H1 (cell line): ENCODE data around the gene HABP2. TPM values are rescaled to one million over a fixed set of nuclear protein-coding genes. Genes with fewer than 3 reads are reported as not detected.

Source experiments
- CTCF ChIA-PET: fragments of 300-600 bp; sonication (Branson Sonifier 250); formaldehyde crosslinking; loops from one replicate; lab custom pipeline; 2021; ENCODE audit not compliant: partially characterized antibody; lab: Charles Lee
- POLR2A ChIA-PET: fragments of 300-600 bp; sonication (Branson Sonifier 250); formaldehyde crosslinking; loops from one replicate; lab custom pipeline; 2021; ENCODE audit warnings: inconsistent platforms; ENCODE audit not compliant: partially characterized antibody; lab: Charles Lee
- DNase-seq, 2 experiments: peaks; one replicate each; pipeline versions ENCODE4 v3.0.0 to v3.0.0-alpha.2; 2010 to 2022; ENCODE audit warnings: low spot score in 2 of 2, low read depth in 1 of 2, mixed read lengths in 1 of 2
- FAIRE-seq: peaks from 2 replicates; lab custom pipeline; 2011; peaks lifted over from hg19 to GRCh38; lab: Jason Lieb, UNC
- H2AFZ ChIP-seq: 2 replicates; pipeline ENCODE4 v1.8.1; 2012; ENCODE audit warnings: low read length, inconsistent platforms
- H2AK5ac ChIP-seq: 2 replicates; pipeline ENCODE4 v1.6.1; 2013; ENCODE audit warnings: low read depth, low read length
- H2BK120ac ChIP-seq: replicated peaks from 2 replicates; pipeline ENCODE3; 2013; ENCODE audit warnings: low read depth, low read length, inconsistent platforms
- H2BK12ac ChIP-seq: 2 replicates; pipeline ENCODE4 v1.6.1; 2013; ENCODE audit warnings: low read depth, low read length
- H2BK15ac ChIP-seq: 2 replicates; pipeline ENCODE4 v1.6.1; 2013; ENCODE audit warnings: low read length
- H2BK20ac ChIP-seq: 2 replicates; pipeline ENCODE4 v1.6.1; 2013; ENCODE audit warnings: low read length
- H2BK5ac ChIP-seq: 2 replicates; pipeline ENCODE4 v1.6.1; 2013; ENCODE audit warnings: low read depth, low read length
- H3K14ac ChIP-seq: 2 replicates; pipeline ENCODE4 v1.6.1; 2013; ENCODE audit warnings: inconsistent platforms; ENCODE audit not compliant: insufficient read length
- H3K18ac ChIP-seq: 2 replicates; pipeline ENCODE4 v1.6.1; 2013; ENCODE audit warnings: low read length; ENCODE audit errors: extremely low read depth
- H3K23ac ChIP-seq: 2 replicates; pipeline ENCODE4 v1.6.1; 2013; ENCODE audit warnings: inconsistent platforms; ENCODE audit not compliant: insufficient read length
- H3K23me2 ChIP-seq: 2 replicates; pipeline ENCODE4 v1.6.1; 2013; ENCODE audit warnings: low read depth, low read length
- H3K27ac ChIP-seq: 2 replicates; pipeline ENCODE4 v1.6.1; 2011; ENCODE audit warnings: low read depth, low read length, inconsistent platforms
- H3K27me3 ChIP-seq, 4 experiments: replicated peaks in 1 of 4; 1 replicate in 1 of 4; 2 replicates in 3 of 4; pipeline versions ENCODE4 v1.6.1 to v1.8.1; 2011 to 2013; ENCODE audit warnings: low read length in 3 of 4, mild to moderate bottlenecking in 3 of 4, inconsistent platforms in 2 of 4, mixed read lengths in 2 of 4, moderate library complexity in 1 of 4; ENCODE audit not compliant: control insufficient read depth in 3 of 4, insufficient read depth in 3 of 4; ENCODE audit errors: extremely low read depth in 1 of 4
- H3K36me3 ChIP-seq, 4 experiments: 2 replicates each; pipeline versions ENCODE4 v1.6.1 to v1.8.1; 2011 to 2013; ENCODE audit warnings: mild to moderate bottlenecking in 4 of 4, low read length in 3 of 4, moderate library complexity in 2 of 4, control low read depth in 1 of 4, inconsistent platforms in 1 of 4; ENCODE audit not compliant: insufficient read depth in 4 of 4, control insufficient read depth in 2 of 4
- H3K4ac ChIP-seq: replicated peaks from 2 replicates; pipeline ENCODE3; 2013; ENCODE audit warnings: low read length, low read depth, mixed read lengths, inconsistent platforms; ENCODE audit not compliant: insufficient read length
- H3K4me1 ChIP-seq, 4 experiments: replicated peaks in 1 of 4; 1 replicate in 1 of 4; 2 replicates in 3 of 4; pipeline versions ENCODE4 v1.6.1 to v1.8.1; 2011 to 2013; ENCODE audit warnings: low read length in 3 of 4, inconsistent platforms in 2 of 4, mixed read lengths in 1 of 4; ENCODE audit not compliant: insufficient read depth in 4 of 4, control insufficient read depth in 3 of 4
- H3K4me2 ChIP-seq, 2 experiments: 2 replicates each; pipeline versions ENCODE4 v1.6.1 to v1.8.1; 2011 to 2013; ENCODE audit warnings: low read depth in 2 of 2, low read length in 2 of 2, control low read depth in 1 of 2, inconsistent platforms in 1 of 2, mild to moderate bottlenecking in 1 of 2; ENCODE audit not compliant: insufficient read depth in 1 of 2
- H3K4me3 ChIP-seq, 4 experiments: fragments of 200-600, 300-600 bp in 1 of 4; sonication (generic), shearing (Covaris generic), sonication (Bioruptor Twin) in 1 of 4; 2 replicates each; pipeline versions ENCODE4 v1.5.1 to v1.8.1; 2011 to 2016; ENCODE audit warnings: low read length in 4 of 4, low read depth in 3 of 4, control low read depth in 2 of 4, inconsistent platforms in 2 of 4, mild to moderate bottlenecking in 2 of 4, mixed read lengths in 1 of 4, moderate library complexity in 1 of 4; ENCODE audit not compliant: insufficient read depth in 2 of 4; ENCODE audit errors: extremely low read depth in 1 of 4
- H3K56ac ChIP-seq: replicated peaks from 2 replicates; pipeline ENCODE3; 2013; ENCODE audit warnings: low read depth, mild to moderate bottlenecking, mixed read lengths, low read length, inconsistent platforms; ENCODE audit not compliant: insufficient read length
- H3K79me1 ChIP-seq: 2 replicates; pipeline ENCODE4 v1.6.1; 2013; ENCODE audit warnings: low read depth, low read length, control low read depth
- H3K79me2 ChIP-seq, 2 experiments: 2 replicates each; pipeline versions ENCODE4 v1.6.1 to v1.8.1; 2012 to 2013; ENCODE audit warnings: low read length in 2 of 2, mild to moderate bottlenecking in 2 of 2, inconsistent platforms in 1 of 2; ENCODE audit not compliant: insufficient read depth in 2 of 2, control insufficient read depth in 1 of 2
- H3K9ac ChIP-seq, 4 experiments: replicated peaks in 1 of 4; 1 replicate in 1 of 4; 2 replicates in 3 of 4; pipeline versions ENCODE4 v1.6.1 to v1.8.1; 2011 to 2013; ENCODE audit warnings: low read depth in 3 of 4, low read length in 3 of 4, control low read depth in 2 of 4, mild to moderate bottlenecking in 2 of 4, moderate library complexity in 2 of 4, inconsistent platforms in 1 of 4; ENCODE audit errors: extremely low read depth in 1 of 4
- H3K9me3 ChIP-seq, 2 experiments: 2 replicates each; pipeline versions ENCODE4 v1.6.1 to v1.8.1; 2012 to 2013; ENCODE audit warnings: mild to moderate bottlenecking in 2 of 2, moderate library complexity in 2 of 2, control low read depth in 1 of 2, inconsistent platforms in 1 of 2, low read depth in 1 of 2, low read length in 1 of 2, mixed read lengths in 1 of 2; ENCODE audit not compliant: insufficient read depth in 2 of 2
- H4K20me1 ChIP-seq, 2 experiments: replicated peaks in 1 of 2; 2 replicates each; pipeline versions ENCODE3 to v1.8.1; 2011 to 2013; ENCODE audit warnings: inconsistent platforms in 2 of 2, low read length in 2 of 2, mild to moderate bottlenecking in 1 of 2; ENCODE audit not compliant: insufficient read depth in 2 of 2, control insufficient read depth in 1 of 2
- H4K5ac ChIP-seq: 2 replicates; pipeline ENCODE4 v1.6.1; 2013; ENCODE audit warnings: low read length, low read depth, mixed read lengths, inconsistent platforms; ENCODE audit not compliant: insufficient read length
- H4K8ac ChIP-seq: 2 replicates; pipeline ENCODE4 v1.8.0; 2013; ENCODE audit warnings: mild to moderate bottlenecking, moderate library complexity, low read length, inconsistent platforms; ENCODE audit not compliant: insufficient read depth; ENCODE audit errors: extremely low read depth
- H4K91ac ChIP-seq: replicated peaks from 2 replicates; pipeline ENCODE3; 2013; ENCODE audit warnings: low read length, mixed read lengths, inconsistent platforms; ENCODE audit not compliant: insufficient read length
- CBX8 ChIP-seq: fragments of 300-800, 300-1000 bp; sonication (generic); IDR thresholded peaks from 2 replicates; pipeline ENCODE4 v1.7.1; 2016; ENCODE audit warnings: low read depth, low read length, borderline replicate concordance
- KDM4A ChIP-seq: IDR thresholded peaks from one replicate; pipeline ENCODE4 v1.7.1; 2012; ENCODE audit warnings: low read depth, mild to moderate bottlenecking, moderate library complexity, low read length, inconsistent platforms; ENCODE audit not compliant: severe bottlenecking
- TCF12 ChIP-seq: IDR thresholded peaks from 2 replicates; pipeline ENCODE4 v1.6.1; 2011; ENCODE audit warnings: low read depth, mild to moderate bottlenecking, low read length
- WGBS, 2 experiments: shearing (Covaris generic) in 1 of 2; methylation state at CpG; one replicate each; pipeline versions ENCODE4 v1.1.6 to v1.1.7; 2013 to 2015; ENCODE audit warnings: low lambda C conversion rate in 2 of 2, mixed read lengths in 2 of 2, inconsistent platforms in 1 of 2, low coverage in 1 of 2, missing lambda C conversion rate in 1 of 2; ENCODE audit not compliant: insufficient replicate concordance in 2 of 2, insufficient coverage in 1 of 2, insufficient read length in 1 of 2; ENCODE audit errors: extremely low coverage in 1 of 2, missing lambda C conversion rate in 1 of 2; 5-methylcytosine and 5-hydroxymethylcytosine counted together
- polyA plus RNA-seq, 7 experiments: library from polyadenylated mRNA; depleted of rRNA in 3 of 7; stranded (reverse) in 5 of 7; unstranded in 2 of 7; fragments of >200 nt in 5 of 7; fragments of 200-250 nt in 2 of 7; gene quantifications; 1 replicate in 5 of 7; 2 replicates in 1 of 7; 4 replicates in 1 of 7; pipeline versions ENCODE4 v1.2.1 to v1.2.3, GENCODE V29; 2011 to 2013; ENCODE audit warnings: missing spikeins in 2 of 7, mixed read lengths in 2 of 7
- total RNA-seq: library from RNA; stranded (reverse); fragmentation: NEBNext Ultra II Directional; extraction: Animal tissue kit (Norgen Biotek cat#: 25700); gene quantifications from 2 replicates; pipeline ENCODE4 v1.2.1, GENCODE V29; 2021

The HABP2 gene
- total and polyA plus RNA-seq, 2 of the 8 experiments (the other 6 are each of a cell fraction or from before 2014, with no cell fraction given), result not detected

DNA sequence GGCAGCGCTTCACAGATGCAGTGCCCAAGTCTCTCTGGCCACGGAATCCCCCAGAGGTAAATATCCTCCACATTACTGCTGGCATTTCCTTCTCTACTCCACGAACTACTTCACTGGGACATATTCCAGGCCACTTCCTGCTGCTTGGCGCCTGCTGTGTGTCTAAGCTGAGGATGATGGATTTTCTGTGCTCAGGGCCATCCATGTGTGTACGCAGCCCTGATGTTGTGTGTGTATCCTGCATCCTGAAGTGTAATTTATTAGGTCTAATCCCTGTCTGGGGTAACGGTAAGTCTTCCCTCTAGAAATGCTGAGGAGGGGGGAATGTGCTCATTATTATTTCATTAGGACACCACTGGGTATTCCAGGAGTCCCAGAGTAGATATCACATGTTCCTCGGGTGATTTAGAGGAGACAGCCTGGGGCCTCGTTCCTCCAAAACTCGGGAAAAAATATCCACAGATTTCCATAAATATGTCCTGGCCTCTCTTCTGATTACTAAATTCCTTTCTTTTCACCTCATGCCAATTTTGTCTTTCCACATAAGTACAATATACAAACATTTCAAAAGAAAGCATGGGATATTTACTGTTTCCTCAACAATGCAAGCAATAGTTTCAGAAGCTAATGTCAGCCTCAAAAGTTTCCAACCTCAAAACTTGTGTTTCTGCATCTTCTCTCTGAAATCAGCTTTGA lies 25.5 kb upstream of the HABP2 start:
- WGBS, 2 experiments, result 87% methylated on average over 9 of the region's 9 CpGs; no CpG with 5 or more reads in 1 of the 2 experiments
- no peak for DNase-seq
- Histone ChIP-seq H3K4me1 (no peaks in the 10 kb centered on the region), H3K36me3 (no peaks in the 10 kb centered on the region), H3K9me3 (no peaks in the 10 kb centered on the region), H2BK120ac (no peak overlapping the region), H3K4me2 (no peak overlapping the region), H4K20me1 (no peaks in the 10 kb centered on the region), H2AK5ac (no peak overlapping the region), H4K8ac (no peak overlapping the region), H3K4ac (no peak overlapping the region), H4K5ac (no peak overlapping the region), H3K27me3 (peaks cover 0 to 2% (median 0%) of the 10 kb centered on the region in 4 experiments; a peak in 2 of 7 replicates), H2BK20ac (no peak overlapping the region), H3K23ac (no peak overlapping the region), H3K27ac (no peak overlapping the region), H3K79me1 (no peaks in the 10 kb centered on the region), H3K18ac (no peak overlapping the region), H2AFZ (no peak overlapping the region), H3K23me2 (no peaks in the 10 kb centered on the region), H3K79me2 (no peaks in the 10 kb centered on the region), H4K91ac (no peak overlapping the region), H2BK12ac (no peak overlapping the region), H3K4me3 (no peak overlapping the region), H3K9ac (no peak overlapping the region), H3K56ac (no peak overlapping the region), H2BK5ac (no peak overlapping the region), H3K14ac (no peak overlapping the region), H2BK15ac (no peak overlapping the region)
- FAIRE-seq, result no peak
- CTCF ChIA-PET, result interaction anchor here (0.7 to 8.0 kb wide), 4 partner anchors 14 to 415 kb away, joined by 3 to 51 read pairs (median 4); no protein-coding TSS in a partner anchor
- POLR2A ChIA-PET, result interaction anchor here (0.6 kb wide), 1 partner anchor 504 kb away, joined by 3 read pairs; no protein-coding TSS in a partner anchor
- TF ChIP-seq CBX8, result no peak
- no peak for TF ChIP-seq TCF12
- no peak for TF ChIP-seq KDM4A
